WTC11 (cell line): ENCODE data around the gene REG4. TPM values are rescaled to one million over a fixed set of nuclear protein-coding genes. Genes with fewer than 3 reads are reported as not detected.

Experiments used
- ATAC-seq: fragments of 200-7000 bp; cut with Tn5 transposase; 2 replicates; pipeline ENCODE4 v1.10.0; 2021; ENCODE audit warnings: mild to moderate bottlenecking, moderate library complexity
- CTCF ChIA-PET: fragments of 300-600 bp; sonication (Branson Sonifier 250); formaldehyde crosslinking; loops from one replicate; lab custom pipeline; 2021; ENCODE audit warnings: antibody characterized with exemption; lab: Charles Lee
- POLR2A ChIA-PET: fragments of 350-600 bp; sonication (Branson Sonifier 250); formaldehyde crosslinking; loops from one replicate; lab custom pipeline; 2021; ENCODE audit warnings: antibody characterized with exemption; lab: Charles Lee
- DNase-seq: peaks from one replicate; pipeline ENCODE4 v3.0.0; 2021; ENCODE audit warnings: low spot score
- H3K27ac Mint-ChIP-seq: 2 replicates; pipeline ENCODE4 v1.8.0; 2021; ENCODE audit warnings: mixed read lengths
- H3K27me3 Mint-ChIP-seq: 2 replicates; pipeline ENCODE4 v1.8.0; 2021; ENCODE audit warnings: low read depth, mild to moderate bottlenecking, moderate library complexity, mixed read lengths
- H3K36me3 Mint-ChIP-seq: 2 replicates; pipeline ENCODE4 v1.8.0; 2021; ENCODE audit warnings: mixed read lengths
- H3K4me1 Mint-ChIP-seq: 2 replicates; pipeline ENCODE4 v1.8.0; 2022; ENCODE audit warnings: mixed read lengths
- H3K4me3 Mint-ChIP-seq: 2 replicates; pipeline ENCODE4 v1.8.0; 2021; ENCODE audit warnings: mild to moderate bottlenecking, moderate library complexity, mixed read lengths
- H3K9me3 Mint-ChIP-seq: 2 replicates; pipeline ENCODE4 v1.8.0; 2021; ENCODE audit warnings: mixed read lengths
- FOXK1 ChIP-seq: sonication (generic); formaldehyde crosslinking; IDR thresholded peaks from 2 replicates; pipeline ENCODE4 v1.8.0; 2022; ENCODE audit warnings: mild to moderate bottlenecking, moderate library complexity, missing genetic modification reagents
- GABPB1 ChIP-seq: sonication (generic); formaldehyde crosslinking; IDR thresholded peaks from 2 replicates; pipeline ENCODE4 v1.8.1; 2023; ENCODE audit warnings: mild to moderate bottlenecking, missing genetic modification reagents
- JAZF1 ChIP-seq: fragments of 250-450 bp; sonication (Bioruptor Pico); IDR thresholded peaks from 2 replicates; pipeline ENCODE4 v1.9.0; 2021; ENCODE audit warnings: moderate library complexity, mild to moderate bottlenecking, inconsistent platforms
- MLX ChIP-seq: sonication (generic); formaldehyde crosslinking; IDR thresholded peaks from 2 replicates; pipeline ENCODE4 v1.8.1; 2023; ENCODE audit warnings: mild to moderate bottlenecking, missing genetic modification reagents, moderate library complexity
- MXD4 ChIP-seq: fragments of 250-450 bp; sonication (Bioruptor Pico); IDR thresholded peaks from 2 replicates; pipeline ENCODE4 v1.8.0; 2021; ENCODE audit warnings: mild to moderate bottlenecking, moderate library complexity, borderline replicate concordance
- MYBL2 ChIP-seq: sonication (generic); formaldehyde crosslinking; IDR thresholded peaks from 2 replicates; pipeline ENCODE4 v1.8.1; 2023; ENCODE audit warnings: mild to moderate bottlenecking, moderate library complexity, missing genetic modification reagents
- NFATC4 ChIP-seq: fragments of 250-450 bp; sonication (Bioruptor Pico); IDR thresholded peaks from 2 replicates; pipeline ENCODE4 v1.9.0; 2021; ENCODE audit warnings: mild to moderate bottlenecking
- NR1H2 ChIP-seq: sonication (generic); formaldehyde crosslinking; IDR thresholded peaks from 2 replicates; pipeline ENCODE4 v1.9.0; 2021; ENCODE audit warnings: mild to moderate bottlenecking, moderate library complexity, missing genetic modification reagents
- OVOL2 ChIP-seq: fragments of 250-450 bp; sonication (Bioruptor Pico); IDR thresholded peaks from 2 replicates; pipeline ENCODE4 v1.9.0; 2021; ENCODE audit warnings: mild to moderate bottlenecking, borderline replicate concordance
- SMAD4 ChIP-seq: sonication (generic); formaldehyde crosslinking; IDR thresholded peaks from 2 replicates; pipeline ENCODE4 v1.8.0; 2022; ENCODE audit warnings: mild to moderate bottlenecking, missing genetic modification reagents
- SP1 ChIP-seq: sonication (generic); formaldehyde crosslinking; conservative IDR thresholded peaks from 2 replicates; pipeline ENCODE4 v1.8.1; 2022; ENCODE audit warnings: missing genetic modification reagents
- TP53 ChIP-seq: sonication (generic); formaldehyde crosslinking; IDR thresholded peaks from 2 replicates; pipeline ENCODE4 v1.8.1; 2023; ENCODE audit warnings: mild to moderate bottlenecking, missing genetic modification reagents
- ZNF219 ChIP-seq: sonication (generic); formaldehyde crosslinking; IDR thresholded peaks from 2 replicates; pipeline ENCODE4 v1.8.0; 2023; ENCODE audit warnings: missing genetic modification reagents, mild to moderate bottlenecking, borderline replicate concordance
- ZNF396 ChIP-seq: fragments of 250-450 bp; sonication (Bioruptor Pico); IDR thresholded peaks from 2 replicates; pipeline ENCODE4 v1.8.0; 2021; ENCODE audit warnings: mild to moderate bottlenecking, moderate library complexity, borderline replicate concordance
- total RNA-seq: library from RNA; stranded (reverse); gene quantifications from 3 replicates; pipeline ENCODE4 v1.2.3, GENCODE V29; 2021
- TF ChIP-seq, protein P1 (sequence below): sonication (generic); formaldehyde crosslinking; IDR thresholded peaks from 2 replicates; pipeline ENCODE4 v1.8.1; 2022; ENCODE audit warnings: missing genetic modification reagents, borderline replicate concordance
- TF ChIP-seq, protein P2 (sequence below): fragments of 250-450 bp; sonication (Bioruptor Pico); IDR thresholded peaks from 2 replicates; pipeline ENCODE4 v1.9.0; 2021; ENCODE audit warnings: mild to moderate bottlenecking, borderline replicate concordance
- TF ChIP-seq, protein P3 (sequence below): sonication (generic); formaldehyde crosslinking; IDR thresholded peaks from 2 replicates; pipeline ENCODE4 v1.8.0; 2023; ENCODE audit warnings: mild to moderate bottlenecking, missing genetic modification reagents
- TF ChIP-seq, protein P4 (sequence below): sonication (generic); formaldehyde crosslinking; IDR thresholded peaks from 2 replicates; pipeline ENCODE4 v1.8.0; 2023; ENCODE audit warnings: missing genetic modification reagents, mild to moderate bottlenecking, borderline replicate concordance

The REG4 gene
- total RNA-seq, 1 experiment from 2014 or later = 0.31 TPM

GRCh38 chr1:119841306-119841705 is 30.0 kb upstream of the REG4 start:
- Mint-ChIP-seq H3K27ac (no peak overlapping the region), H3K4me3 (no peak overlapping the region), H3K36me3 (no peaks in the 10 kb centered on the region), H3K9me3 (no peaks in the 10 kb centered on the region; the same call in 1 of the 2 replicates), H3K4me1 (peaks cover 5% of the 10 kb centered on the region; the same call in 1 of the 2 replicates), H3K27me3 (no peaks in the 10 kb centered on the region)
- ATAC-seq = no peak
- no peak for TF ChIP-seq NFATC4 (CRISPR knock-in tag)
- DNase-seq = no peak
- ChIA-PET CTCF (interaction anchor here (1.8 kb wide), 1 partner anchor 15 kb away, joined by 6 read pairs; no protein-coding TSS in a partner anchor), POLR2A (no interaction called here)

- H3K27ac Mint-ChIP-seq = no peak overlapping the region
- ATAC-seq (no peak), DNase-seq (no peak)
- ChIA-PET CTCF (interaction anchor here (1.8 kb wide), 1 partner anchor 14 kb away, joined by 6 read pairs; no protein-coding TSS in a partner anchor), POLR2A (no interaction called here)
- H3K36me3 Mint-ChIP-seq = no peaks in the 10 kb centered on the region
- TF ChIP-seq, protein P1, sequence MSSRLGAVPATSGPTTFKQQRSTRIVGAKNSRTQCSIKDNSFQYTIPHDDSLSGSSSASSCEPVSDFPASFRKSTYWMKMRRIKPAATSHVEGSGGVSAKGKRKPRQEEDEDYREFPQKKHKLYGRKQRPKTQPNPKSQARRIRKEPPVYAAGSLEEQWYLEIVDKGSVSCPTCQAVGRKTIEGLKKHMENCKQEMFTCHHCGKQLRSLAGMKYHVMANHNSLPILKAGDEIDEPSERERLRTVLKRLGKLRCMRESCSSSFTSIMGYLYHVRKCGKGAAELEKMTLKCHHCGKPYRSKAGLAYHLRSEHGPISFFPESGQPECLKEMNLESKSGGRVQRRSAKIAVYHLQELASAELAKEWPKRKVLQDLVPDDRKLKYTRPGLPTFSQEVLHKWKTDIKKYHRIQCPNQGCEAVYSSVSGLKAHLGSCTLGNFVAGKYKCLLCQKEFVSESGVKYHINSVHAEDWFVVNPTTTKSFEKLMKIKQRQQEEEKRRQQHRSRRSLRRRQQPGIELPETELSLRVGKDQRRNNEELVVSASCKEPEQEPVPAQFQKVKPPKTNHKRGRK (CRISPR knock-in tag) = no peak
- no peaks in the 10 kb centered on the region; the same call in 1 of the 2 replicates for H3K9me3 Mint-ChIP-seq
- H3K4me3 Mint-ChIP-seq = no peak overlapping the region
- H3K27me3 Mint-ChIP-seq = no peaks in the 10 kb centered on the region
- H3K4me1 Mint-ChIP-seq = peaks cover 8% of the 10 kb centered on the region
These were observed 29.5 kb upstream of the REG4 start for GRCh38 chr1:119840745-119841144.

DNA sequence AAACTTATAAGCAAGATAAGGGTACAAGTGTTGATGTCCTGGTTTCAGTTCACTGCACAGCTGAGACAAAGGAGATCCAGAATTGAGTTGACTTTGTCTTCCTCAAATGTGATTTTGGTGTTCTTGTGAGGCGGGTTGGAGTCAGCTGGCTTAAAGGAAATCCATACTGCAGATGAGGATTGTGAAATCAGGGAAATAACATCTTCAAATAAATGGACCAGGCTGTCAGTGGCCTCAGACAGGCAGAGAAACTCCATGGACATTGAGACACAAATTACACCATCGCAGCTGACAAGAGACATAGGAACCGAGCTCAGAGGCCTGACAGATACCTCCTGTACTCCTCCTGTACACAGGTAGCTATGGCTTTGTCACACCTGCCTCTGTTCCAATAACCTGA is 27.0 kb upstream of the REG4 start:
- ChIA-PET CTCF (interaction anchor here (0.9 kb wide), 1 partner anchor 29 kb away, joined by 3 read pairs; no protein-coding TSS in a partner anchor), POLR2A (no interaction called here)
- Mint-ChIP-seq H3K4me3 (no peak overlapping the region), H3K27ac (no peak overlapping the region), H3K9me3 (no peaks in the 10 kb centered on the region), H3K4me1 (peaks cover 6% of the 10 kb centered on the region), H3K27me3 (no peaks in the 10 kb centered on the region), H3K36me3 (no peaks in the 10 kb centered on the region)
- TF ChIP-seq ZNF396 (CRISPR knock-in tag) (no peak), TP53 (CRISPR knock-in tag) (no peak), FOXK1 (CRISPR knock-in tag) (no peak), MXD4 (CRISPR knock-in tag) (no peak), NR1H2 (CRISPR knock-in tag) (no peak), ZNF219 (CRISPR knock-in tag) (no peak), SMAD4 (no peak), MYBL2 (CRISPR knock-in tag) (no peak), MLX (CRISPR knock-in tag) (no peak), JAZF1 (CRISPR knock-in tag) (no peak), GABPB1 (CRISPR knock-in tag) (no peak), OVOL2 (CRISPR knock-in tag) (no peak), SP1 (no peak)
- TF ChIP-seq, protein P2, sequence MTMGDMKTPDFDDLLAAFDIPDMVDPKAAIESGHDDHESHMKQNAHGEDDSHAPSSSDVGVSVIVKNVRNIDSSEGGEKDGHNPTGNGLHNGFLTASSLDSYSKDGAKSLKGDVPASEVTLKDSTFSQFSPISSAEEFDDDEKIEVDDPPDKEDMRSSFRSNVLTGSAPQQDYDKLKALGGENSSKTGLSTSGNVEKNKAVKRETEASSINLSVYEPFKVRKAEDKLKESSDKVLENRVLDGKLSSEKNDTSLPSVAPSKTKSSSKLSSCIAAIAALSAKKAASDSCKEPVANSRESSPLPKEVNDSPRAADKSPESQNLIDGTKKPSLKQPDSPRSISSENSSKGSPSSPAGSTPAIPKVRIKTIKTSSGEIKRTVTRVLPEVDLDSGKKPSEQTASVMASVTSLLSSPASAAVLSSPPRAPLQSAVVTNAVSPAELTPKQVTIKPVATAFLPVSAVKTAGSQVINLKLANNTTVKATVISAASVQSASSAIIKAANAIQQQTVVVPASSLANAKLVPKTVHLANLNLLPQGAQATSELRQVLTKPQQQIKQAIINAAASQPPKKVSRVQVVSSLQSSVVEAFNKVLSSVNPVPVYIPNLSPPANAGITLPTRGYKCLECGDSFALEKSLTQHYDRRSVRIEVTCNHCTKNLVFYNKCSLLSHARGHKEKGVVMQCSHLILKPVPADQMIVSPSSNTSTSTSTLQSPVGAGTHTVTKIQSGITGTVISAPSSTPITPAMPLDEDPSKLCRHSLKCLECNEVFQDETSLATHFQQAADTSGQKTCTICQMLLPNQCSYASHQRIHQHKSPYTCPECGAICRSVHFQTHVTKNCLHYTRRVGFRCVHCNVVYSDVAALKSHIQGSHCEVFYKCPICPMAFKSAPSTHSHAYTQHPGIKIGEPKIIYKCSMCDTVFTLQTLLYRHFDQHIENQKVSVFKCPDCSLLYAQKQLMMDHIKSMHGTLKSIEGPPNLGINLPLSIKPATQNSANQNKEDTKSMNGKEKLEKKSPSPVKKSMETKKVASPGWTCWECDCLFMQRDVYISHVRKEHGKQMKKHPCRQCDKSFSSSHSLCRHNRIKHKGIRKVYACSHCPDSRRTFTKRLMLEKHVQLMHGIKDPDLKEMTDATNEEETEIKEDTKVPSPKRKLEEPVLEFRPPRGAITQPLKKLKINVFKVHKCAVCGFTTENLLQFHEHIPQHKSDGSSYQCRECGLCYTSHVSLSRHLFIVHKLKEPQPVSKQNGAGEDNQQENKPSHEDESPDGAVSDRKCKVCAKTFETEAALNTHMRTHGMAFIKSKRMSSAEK (CRISPR knock-in tag) = no peak
- TF ChIP-seq, protein P3, sequence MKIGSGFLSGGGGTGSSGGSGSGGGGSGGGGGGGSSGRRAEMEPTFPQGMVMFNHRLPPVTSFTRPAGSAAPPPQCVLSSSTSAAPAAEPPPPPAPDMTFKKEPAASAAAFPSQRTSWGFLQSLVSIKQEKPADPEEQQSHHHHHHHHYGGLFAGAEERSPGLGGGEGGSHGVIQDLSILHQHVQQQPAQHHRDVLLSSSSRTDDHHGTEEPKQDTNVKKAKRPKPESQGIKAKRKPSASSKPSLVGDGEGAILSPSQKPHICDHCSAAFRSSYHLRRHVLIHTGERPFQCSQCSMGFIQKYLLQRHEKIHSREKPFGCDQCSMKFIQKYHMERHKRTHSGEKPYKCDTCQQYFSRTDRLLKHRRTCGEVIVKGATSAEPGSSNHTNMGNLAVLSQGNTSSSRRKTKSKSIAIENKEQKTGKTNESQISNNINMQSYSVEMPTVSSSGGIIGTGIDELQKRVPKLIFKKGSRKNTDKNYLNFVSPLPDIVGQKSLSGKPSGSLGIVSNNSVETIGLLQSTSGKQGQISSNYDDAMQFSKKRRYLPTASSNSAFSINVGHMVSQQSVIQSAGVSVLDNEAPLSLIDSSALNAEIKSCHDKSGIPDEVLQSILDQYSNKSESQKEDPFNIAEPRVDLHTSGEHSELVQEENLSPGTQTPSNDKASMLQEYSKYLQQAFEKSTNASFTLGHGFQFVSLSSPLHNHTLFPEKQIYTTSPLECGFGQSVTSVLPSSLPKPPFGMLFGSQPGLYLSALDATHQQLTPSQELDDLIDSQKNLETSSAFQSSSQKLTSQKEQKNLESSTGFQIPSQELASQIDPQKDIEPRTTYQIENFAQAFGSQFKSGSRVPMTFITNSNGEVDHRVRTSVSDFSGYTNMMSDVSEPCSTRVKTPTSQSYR (CRISPR knock-in tag) = no peak
- TF ChIP-seq, protein P4, sequence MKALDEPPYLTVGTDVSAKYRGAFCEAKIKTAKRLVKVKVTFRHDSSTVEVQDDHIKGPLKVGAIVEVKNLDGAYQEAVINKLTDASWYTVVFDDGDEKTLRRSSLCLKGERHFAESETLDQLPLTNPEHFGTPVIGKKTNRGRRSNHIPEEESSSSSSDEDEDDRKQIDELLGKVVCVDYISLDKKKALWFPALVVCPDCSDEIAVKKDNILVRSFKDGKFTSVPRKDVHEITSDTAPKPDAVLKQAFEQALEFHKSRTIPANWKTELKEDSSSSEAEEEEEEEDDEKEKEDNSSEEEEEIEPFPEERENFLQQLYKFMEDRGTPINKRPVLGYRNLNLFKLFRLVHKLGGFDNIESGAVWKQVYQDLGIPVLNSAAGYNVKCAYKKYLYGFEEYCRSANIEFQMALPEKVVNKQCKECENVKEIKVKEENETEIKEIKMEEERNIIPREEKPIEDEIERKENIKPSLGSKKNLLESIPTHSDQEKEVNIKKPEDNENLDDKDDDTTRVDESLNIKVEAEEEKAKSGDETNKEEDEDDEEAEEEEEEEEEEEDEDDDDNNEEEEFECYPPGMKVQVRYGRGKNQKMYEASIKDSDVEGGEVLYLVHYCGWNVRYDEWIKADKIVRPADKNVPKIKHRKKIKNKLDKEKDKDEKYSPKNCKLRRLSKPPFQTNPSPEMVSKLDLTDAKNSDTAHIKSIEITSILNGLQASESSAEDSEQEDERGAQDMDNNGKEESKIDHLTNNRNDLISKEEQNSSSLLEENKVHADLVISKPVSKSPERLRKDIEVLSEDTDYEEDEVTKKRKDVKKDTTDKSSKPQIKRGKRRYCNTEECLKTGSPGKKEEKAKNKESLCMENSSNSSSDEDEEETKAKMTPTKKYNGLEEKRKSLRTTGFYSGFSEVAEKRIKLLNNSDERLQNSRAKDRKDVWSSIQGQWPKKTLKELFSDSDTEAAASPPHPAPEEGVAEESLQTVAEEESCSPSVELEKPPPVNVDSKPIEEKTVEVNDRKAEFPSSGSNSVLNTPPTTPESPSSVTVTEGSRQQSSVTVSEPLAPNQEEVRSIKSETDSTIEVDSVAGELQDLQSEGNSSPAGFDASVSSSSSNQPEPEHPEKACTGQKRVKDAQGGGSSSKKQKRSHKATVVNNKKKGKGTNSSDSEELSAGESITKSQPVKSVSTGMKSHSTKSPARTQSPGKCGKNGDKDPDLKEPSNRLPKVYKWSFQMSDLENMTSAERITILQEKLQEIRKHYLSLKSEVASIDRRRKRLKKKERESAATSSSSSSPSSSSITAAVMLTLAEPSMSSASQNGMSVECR (CRISPR knock-in tag) = no peak
- DNase-seq = no peak
- no peak for ATAC-seq
